ENCODE measurements around the gene CFAP74.

CFAP74 gene

GRCh38 chr1:2042830-2043773 lies 39.5 kb upstream of the CFAP74 start:
- no peak for DNase-seq

- no peak for DNase-seq
These were observed 38.3 kb upstream of the CFAP74 start for GRCh38 chr1:2041887-2042286.

- no peak for DNase-seq
These were observed 37.7 kb upstream of the CFAP74 start for GRCh38 chr1:2041305-2041704.

GRCh38 chr1:2039251-2039650 lies 35.7 kb upstream of the CFAP74 start:
- no peak for DNase-seq

- DNase-seq, result no peak
These were observed 34.6 kb upstream of the CFAP74 start for GRCh38 chr1:2038229-2038628.

- no peak for DNase-seq
These were observed 33.9 kb upstream of the CFAP74 start for GRCh38 chr1:2037314-2037979.

GRCh38 chr1:2036287-2036686 lies 32.7 kb upstream of the CFAP74 start:
- DNase-seq, result no peak

GRCh38 chr1:2033165-2033564 lies 29.6 kb upstream of the CFAP74 start:
- DNase-seq, result no peak

GRCh38 chr1:2032737-2033136 lies 29.2 kb upstream of the CFAP74 start:
- no peak for DNase-seq

- no peak for DNase-seq
These were observed 28.3 kb upstream of the CFAP74 start for GRCh38 chr1:2031546-2032540.

GRCh38 chr1:2030076-2030871 lies 26.7 kb upstream of the CFAP74 start:
- no peak for DNase-seq

GRCh38 chr1:2029561-2029960 lies 26.0 kb upstream of the CFAP74 start:
- no peak for DNase-seq

GRCh38 chr1:2028870-2029560 lies 25.4 kb upstream of the CFAP74 start:
- no peak for DNase-seq

- no peak for DNase-seq
These were observed 24.5 kb upstream of the CFAP74 start for GRCh38 chr1:2027961-2028583.

- no peak for DNase-seq
These were observed 21.9 kb upstream of the CFAP74 start for GRCh38 chr1:2025491-2025981.

- no peak for DNase-seq
These were observed 21.3 kb upstream of the CFAP74 start for GRCh38 chr1:2024887-2025286.

GRCh38 chr1:2024451-2024850 lies 20.9 kb upstream of the CFAP74 start:
- no peak for DNase-seq

GRCh38 chr1:2023187-2023586 lies 19.6 kb upstream of the CFAP74 start:
- no peak for DNase-seq

- DNase-seq, result no peak
These were observed 18.6 kb upstream of the CFAP74 start for GRCh38 chr1:2022063-2022770.

- no peak for DNase-seq
These were observed 18.0 kb upstream of the CFAP74 start for GRCh38 chr1:2021550-2021949.

Measured in activated gamma-delta T cell (primary cell).